ENCODE results near the gene IRF9. TPM values are rescaled to one million over a fixed set of nuclear protein-coding genes. Genes with fewer than 3 reads are reported as not detected.
"Not testable (repeated sequence)": the region's sequence is repeated elsewhere in the genome, so short reads cannot be mapped to it uniquely, and the experiment has no call there.

Gene IRF9
- total RNA-seq, 2 donors from 2014 or later = 245 to 263 TPM

- H3K9me3 Mint-ChIP-seq; DNase-seq; H3K27ac Mint-ChIP-seq; H3K27me3 Mint-ChIP-seq (ENCODE audit: low read depth); ATAC-seq (replicated peaks in 1 of 2); H3K4me3 Mint-ChIP-seq: not testable (repeated sequence)
- H3K36me3 Mint-ChIP-seq (ENCODE audit: insufficient read depth in 2 of 2) = peaks cover 27 to 48% of the 10 kb centered on the region in 2 donors
- H3K4me1 Mint-ChIP-seq (ENCODE audit: low read depth) = peaks cover 22% of the 10 kb centered on the region
Observed at GRCh38 chr14:24203249-24203886, 42.3 kb downstream of the IRF9 start.

GRCh38 chr14:24204163-24205146 lies 43.4 kb downstream of the IRF9 start:
- no peak for ATAC-seq (replicated peaks in 1 of 2)
- H3K27ac Mint-ChIP-seq = no peak overlapping the region
- H3K27me3 Mint-ChIP-seq (ENCODE audit: low read depth) = no peaks in the 10 kb centered on the region
- H3K36me3 Mint-ChIP-seq (ENCODE audit: insufficient read depth in 2 of 2) = peaks cover 24 to 40% of the 10 kb centered on the region in 2 donors
- H3K9me3 Mint-ChIP-seq = peaks cover 6 to 10% of the 10 kb centered on the region in 2 donors
- no peak for DNase-seq
- H3K4me3 Mint-ChIP-seq = no peak overlapping the region
- H3K4me1 Mint-ChIP-seq (ENCODE audit: low read depth) = peaks cover 11% of the 10 kb centered on the region

- ATAC-seq (replicated peaks in 1 of 2) (no peak), DNase-seq (no peak)
- peaks cover 24% of the 10 kb centered on the region for H3K4me1 Mint-ChIP-seq (ENCODE audit: low read depth)
- H3K9me3 Mint-ChIP-seq = peaks cover 6 to 7% of the 10 kb centered on the region in 2 donors
- no peak overlapping the region for H3K4me3 Mint-ChIP-seq
- no peaks in the 10 kb centered on the region for H3K27me3 Mint-ChIP-seq (ENCODE audit: low read depth)
- H3K27ac Mint-ChIP-seq = peak overlapping the region; percentile 40
- peaks cover 27 to 47% of the 10 kb centered on the region in 2 donors for H3K36me3 Mint-ChIP-seq (ENCODE audit: insufficient read depth in 2 of 2)
Observed at GRCh38 chr14:24206260-24207103, 45.4 kb downstream of the IRF9 start.

GRCh38 chr14:24207104-24207551 lies 46.1 kb downstream of the IRF9 start:
- H3K36me3 Mint-ChIP-seq (ENCODE audit: insufficient read depth in 2 of 2) = peaks cover 25 to 44% of the 10 kb centered on the region in 2 donors
- peak overlapping the region; percentile 40 for H3K27ac Mint-ChIP-seq
- H3K27me3 Mint-ChIP-seq (ENCODE audit: low read depth) = no peaks in the 10 kb centered on the region
- no peak overlapping the region for H3K4me3 Mint-ChIP-seq
- peak in 1 of 2 donors; percentile 41 for ATAC-seq (replicated peaks in 1 of 2)
- peaks cover 3 to 5% of the 10 kb centered on the region in 2 donors for H3K9me3 Mint-ChIP-seq
- H3K4me1 Mint-ChIP-seq (ENCODE audit: low read depth) = peaks cover 31% of the 10 kb centered on the region
- DNase-seq = no peak

- no peaks in the 10 kb centered on the region for H3K27me3 Mint-ChIP-seq (ENCODE audit: low read depth)
- DNase-seq (no peak), ATAC-seq (replicated peaks in 1 of 2) (no peak)
- H3K4me1 Mint-ChIP-seq (ENCODE audit: low read depth) = peaks cover 36% of the 10 kb centered on the region
- H3K9me3 Mint-ChIP-seq = peaks cover 3 to 4% of the 10 kb centered on the region in 2 donors
- H3K36me3 Mint-ChIP-seq (ENCODE audit: insufficient read depth in 2 of 2) = peaks cover 25 to 40% of the 10 kb centered on the region in 2 donors
- peak overlapping the region; percentile 45 for H3K27ac Mint-ChIP-seq
- H3K4me3 Mint-ChIP-seq = no peak overlapping the region
Observed at GRCh38 chr14:24207625-24208024, 46.6 kb downstream of the IRF9 start.

- H3K27me3 Mint-ChIP-seq (ENCODE audit: low read depth) = no peaks in the 10 kb centered on the region
- H3K36me3 Mint-ChIP-seq (ENCODE audit: insufficient read depth in 2 of 2) = peaks cover 18 to 33% of the 10 kb centered on the region in 2 donors
- H3K9me3 Mint-ChIP-seq = no peaks in the 10 kb centered on the region
- H3K4me1 Mint-ChIP-seq (ENCODE audit: low read depth) = peaks cover 63% of the 10 kb centered on the region
- H3K27ac Mint-ChIP-seq = no peak overlapping the region
- H3K4me3 Mint-ChIP-seq = no peak overlapping the region
- no peak for DNase-seq
- no peak for ATAC-seq (replicated peaks in 1 of 2)
Observed at GRCh38 chr14:24211311-24211710, 50.2 kb downstream of the IRF9 start.

GRCh38 chr14:24212924-24213865 lies 52.1 kb downstream of the IRF9 start, which contains the start of gene CHMP4A:
Gene CHMP4A, minus strand, starts transcription at chr14:24213488. Its CDS starts 49 bp downstream, at chr14:24213439.
- ATAC-seq (replicated peaks in 1 of 2) = peak; percentile 86 to 88
- H3K9me3 Mint-ChIP-seq = no peaks in the 10 kb centered on the region
- no peaks in the 10 kb centered on the region for H3K27me3 Mint-ChIP-seq (ENCODE audit: low read depth)
- peaks cover 13 to 19% of the 10 kb centered on the region in 2 donors for H3K36me3 Mint-ChIP-seq (ENCODE audit: insufficient read depth in 2 of 2)
- peaks cover 58% of the 10 kb centered on the region for H3K4me1 Mint-ChIP-seq (ENCODE audit: low read depth)
- H3K4me3 Mint-ChIP-seq = peak within 1 kb of the TSS; percentile 79 to 91
- peak within 1 kb of the TSS; percentile 93 for H3K27ac Mint-ChIP-seq
- peak; percentile 96 to 98 for DNase-seq

GRCh38 chr14:24213866-24214662 lies 53.0 kb downstream of the IRF9 start:
- Mint-ChIP-seq H3K4me3 (peak overlapping the region; percentile 79 to 91), H3K4me1 (ENCODE audit: low read depth) (peaks cover 58% of the 10 kb centered on the region), H3K27me3 (ENCODE audit: low read depth) (no peaks in the 10 kb centered on the region), H3K36me3 (ENCODE audit: insufficient read depth in 2 of 2) (peaks cover 13 to 16% of the 10 kb centered on the region in 2 donors), H3K27ac (peak overlapping the region; percentile 93), H3K9me3 (no peaks in the 10 kb centered on the region)
- ATAC-seq (replicated peaks in 1 of 2) (no peak), DNase-seq (no peak)

- H3K4me1 Mint-ChIP-seq (ENCODE audit: low read depth) = peaks cover 50% of the 10 kb centered on the region
- H3K9me3 Mint-ChIP-seq = no peaks in the 10 kb centered on the region
Observed at GRCh38 chr14:24215495-24216344, 54.7 kb downstream of the IRF9 start, which contains the start of gene MDP1. Gene MDP1, minus strand, starts transcription at chr14:24216066. Its CDS starts 111 bp downstream, at chr14:24215955.

More at GRCh38 chr14:24215495-24216344, 54.7 kb downstream of the IRF9 start, which contains the start of gene MDP1:
- Mint-ChIP-seq H3K27me3 (ENCODE audit: low read depth) (no peaks in the 10 kb centered on the region), H3K27ac (peak within 1 kb of the TSS; percentile 93), H3K4me3 (peak within 1 kb of the TSS; percentile 79 to 91), H3K36me3 (ENCODE audit: insufficient read depth in 2 of 2) (peaks cover 5 to 9% of the 10 kb centered on the region in 2 donors)
- ATAC-seq (replicated peaks in 1 of 2) (peak; percentile 76 to 77), DNase-seq (peak; percentile 88 to 89)

Measured in activated T-cell treated with anti-CD3 and anti-CD28 coated beads, Interleukin-2, amount 50 U/mL, for 72 hours (primary cell).